ENCODE measurements around the gene FAM3B.
"Not testable (repeated sequence)": the region's sequence is repeated elsewhere in the genome, so short reads cannot be mapped to it uniquely, and the experiment has no call there.

Gene FAM3B, protein sequence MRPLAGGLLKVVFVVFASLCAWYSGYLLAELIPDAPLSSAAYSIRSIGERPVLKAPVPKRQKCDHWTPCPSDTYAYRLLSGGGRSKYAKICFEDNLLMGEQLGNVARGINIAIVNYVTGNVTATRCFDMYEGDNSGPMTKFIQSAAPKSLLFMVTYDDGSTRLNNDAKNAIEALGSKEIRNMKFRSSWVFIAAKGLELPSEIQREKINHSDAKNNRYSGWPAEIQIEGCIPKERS

DNA sequence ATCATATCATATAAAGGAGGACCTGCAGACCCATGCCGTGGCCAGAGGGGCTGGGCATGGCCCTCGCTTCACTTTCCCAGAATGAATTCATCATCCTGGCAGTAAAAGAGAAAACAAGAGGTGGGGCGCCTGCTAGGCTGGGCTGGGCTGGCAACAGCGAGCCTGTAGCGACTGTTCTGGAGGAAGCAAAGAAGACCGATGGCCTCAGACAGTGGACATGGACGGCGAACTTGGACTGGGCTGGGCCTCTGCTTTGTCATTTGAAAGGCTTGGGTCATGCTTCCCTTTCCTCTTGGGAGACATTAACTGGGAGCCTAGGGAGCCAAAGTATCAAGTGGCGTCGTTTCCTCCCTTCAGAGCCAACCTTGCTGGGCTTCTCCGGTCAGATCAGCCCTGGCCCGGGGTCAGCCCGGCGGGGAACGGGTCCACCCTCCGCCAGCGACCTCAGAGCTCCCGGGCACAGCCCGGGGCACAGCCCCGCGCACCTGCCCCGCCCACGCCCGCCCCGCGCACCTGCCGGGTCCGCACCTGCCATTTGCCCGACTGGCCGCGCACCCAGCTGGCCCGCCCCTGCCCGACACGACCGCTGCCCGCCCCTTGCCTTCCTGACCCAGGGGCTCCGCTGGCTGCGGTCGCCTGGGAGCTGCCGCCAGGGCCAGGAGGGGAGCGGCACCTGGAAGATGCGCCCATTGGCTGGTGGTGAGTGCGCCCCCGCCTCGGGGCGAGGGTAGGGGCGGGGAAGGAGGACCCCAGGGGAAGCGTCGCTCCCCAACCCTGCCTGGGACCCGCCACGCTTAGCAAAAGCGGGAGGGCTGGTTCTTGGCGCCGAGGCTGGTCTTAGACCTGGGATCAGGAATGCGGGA lies at the start of gene FAM3B:
Gene FAM3B, plus strand, starts transcription at position 602 of the 863 bp plus-strand sequence. Its CDS starts 79 bp downstream, at position 681.
- DNase-seq, result no peak

DNA sequence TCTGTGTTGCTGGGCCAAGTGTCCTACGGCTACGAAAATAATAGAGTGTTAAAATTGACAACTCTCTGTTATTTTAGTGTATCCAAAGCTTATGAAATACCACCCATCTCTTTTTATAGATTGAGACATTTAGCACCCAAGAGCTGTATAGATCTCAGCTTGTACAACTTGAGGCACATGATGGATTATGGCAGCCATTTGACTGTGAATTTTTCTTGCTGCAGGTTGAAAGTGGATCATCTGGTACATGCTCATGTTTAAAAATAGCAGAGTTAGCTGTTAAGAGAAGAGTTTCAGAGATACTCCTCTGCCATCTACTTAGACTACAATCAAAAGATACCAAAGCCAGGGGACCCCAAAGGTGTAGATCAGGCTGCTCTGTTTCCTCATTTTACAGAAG lies 49.3 kb upstream of the FAM3B start:
- DNase-seq, result no peak

DNA sequence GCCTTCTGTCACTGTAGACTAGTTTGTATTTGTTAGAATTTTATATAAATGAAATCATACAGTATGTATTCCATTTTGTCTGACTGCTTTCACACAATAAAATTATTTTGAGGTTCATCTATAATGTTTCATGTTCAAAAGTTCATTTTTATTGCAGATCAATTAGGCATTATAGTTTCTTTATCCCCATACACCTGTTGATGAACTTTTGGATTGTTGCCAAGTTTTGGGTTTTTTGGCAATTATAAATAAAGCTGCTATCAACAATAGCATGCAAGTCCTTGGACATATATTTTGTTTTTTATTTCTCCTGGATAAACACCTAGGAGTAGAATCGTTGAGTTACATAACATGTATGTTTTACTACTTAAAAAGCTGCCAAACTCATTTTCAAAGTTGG lies 47.1 kb upstream of the FAM3B start:
- DNase-seq, result no peak

DNA sequence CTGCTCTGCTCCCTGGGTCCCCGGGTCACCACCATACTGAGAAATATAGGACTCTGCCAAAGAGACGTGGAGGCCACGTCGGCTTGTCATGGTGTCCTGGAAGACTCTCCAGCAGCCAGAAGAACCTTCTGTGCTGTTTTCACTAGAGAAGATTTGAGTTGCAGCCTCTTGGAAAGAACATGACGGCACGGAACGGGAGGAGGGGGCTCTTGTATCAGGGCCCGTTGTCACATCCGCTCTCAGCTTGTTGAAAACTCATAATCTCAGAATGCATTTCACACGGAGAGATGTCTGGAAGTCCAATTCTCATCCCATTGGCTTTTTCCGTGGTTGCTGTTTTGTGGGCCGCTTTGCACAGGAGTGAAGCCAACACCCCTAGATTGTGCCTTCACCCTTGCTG lies 39.4 kb upstream of the FAM3B start:
- DNase-seq, result no peak

DNA sequence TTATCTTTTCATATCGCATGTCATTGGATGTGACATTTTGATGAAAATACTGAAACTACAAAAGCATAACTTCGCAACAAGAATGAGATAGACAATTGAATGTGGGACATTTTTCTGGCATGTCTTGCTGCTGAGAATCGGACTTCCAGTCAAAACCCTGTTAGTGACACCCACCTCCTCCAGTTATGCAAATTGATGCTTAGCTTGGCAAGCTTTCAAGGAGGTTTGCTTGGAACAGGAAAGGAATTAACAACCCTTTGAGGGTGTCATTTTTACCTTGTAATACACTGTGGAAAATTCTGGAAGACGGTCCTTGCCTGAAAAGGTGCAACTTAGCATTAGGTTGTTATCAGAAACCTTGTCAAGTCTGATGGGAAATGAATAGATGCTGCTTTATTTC lies 38.8 kb upstream of the FAM3B start:
- DNase-seq, result no peak

DNA sequence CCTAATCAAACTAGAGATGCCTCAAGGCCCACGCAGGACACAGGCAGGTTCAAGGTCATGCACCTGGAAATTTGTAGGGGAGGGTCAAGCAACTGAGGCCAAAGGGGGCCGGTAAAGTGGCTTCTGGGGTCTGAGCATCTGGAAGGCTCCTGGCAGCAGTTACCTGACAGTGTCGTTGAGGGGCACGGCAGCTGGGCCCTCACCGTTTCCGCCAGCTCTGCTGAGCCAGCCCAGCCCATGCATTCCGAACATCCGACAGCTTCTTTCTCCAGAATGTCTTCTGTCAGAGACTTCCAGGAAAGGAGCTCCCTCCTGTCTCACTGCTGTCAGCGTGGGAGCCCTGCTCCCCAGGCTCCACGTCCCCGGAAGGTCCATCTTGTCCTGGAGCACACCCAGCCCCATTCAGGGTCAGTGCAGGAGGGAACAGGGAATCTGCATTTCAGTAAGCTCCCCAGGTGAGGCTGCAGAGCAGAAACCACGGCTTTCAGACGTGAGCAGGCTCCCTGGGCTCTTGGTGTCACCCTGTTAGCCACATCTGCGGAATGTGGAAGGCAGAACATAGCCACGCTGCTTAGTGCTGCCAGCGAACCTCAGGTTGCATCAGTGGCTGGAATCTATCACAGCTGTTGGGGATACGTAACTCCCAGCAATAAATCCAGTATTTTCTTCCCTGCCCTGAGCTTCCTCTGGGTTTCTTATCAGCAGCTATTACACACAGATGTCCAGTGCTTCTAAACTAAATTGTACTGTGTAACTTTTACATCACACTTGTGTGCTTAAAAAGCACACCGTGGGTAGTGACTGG lies 36.3 kb upstream of the FAM3B start:
- DNase-seq, result no peak

DNA sequence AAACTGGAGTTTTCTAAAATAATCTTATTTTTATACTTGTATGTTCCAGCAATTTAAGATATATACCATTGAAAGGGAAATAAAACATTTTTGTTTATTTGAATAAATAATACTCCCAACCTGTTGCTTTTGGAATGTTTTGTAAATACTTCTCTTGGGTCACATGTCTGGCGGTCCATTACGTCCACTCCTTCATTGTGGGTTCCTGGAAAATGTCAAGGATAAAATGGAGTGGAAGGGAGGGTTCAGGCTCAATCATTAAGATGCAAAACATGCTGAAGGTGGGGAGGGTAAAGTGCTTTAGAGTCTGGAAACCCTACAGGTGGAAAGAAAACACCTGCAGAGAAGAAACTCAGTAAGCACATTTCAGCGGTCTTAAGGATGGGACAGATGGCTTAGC lies 34.2 kb upstream of the FAM3B start:
- no peak for DNase-seq

DNA sequence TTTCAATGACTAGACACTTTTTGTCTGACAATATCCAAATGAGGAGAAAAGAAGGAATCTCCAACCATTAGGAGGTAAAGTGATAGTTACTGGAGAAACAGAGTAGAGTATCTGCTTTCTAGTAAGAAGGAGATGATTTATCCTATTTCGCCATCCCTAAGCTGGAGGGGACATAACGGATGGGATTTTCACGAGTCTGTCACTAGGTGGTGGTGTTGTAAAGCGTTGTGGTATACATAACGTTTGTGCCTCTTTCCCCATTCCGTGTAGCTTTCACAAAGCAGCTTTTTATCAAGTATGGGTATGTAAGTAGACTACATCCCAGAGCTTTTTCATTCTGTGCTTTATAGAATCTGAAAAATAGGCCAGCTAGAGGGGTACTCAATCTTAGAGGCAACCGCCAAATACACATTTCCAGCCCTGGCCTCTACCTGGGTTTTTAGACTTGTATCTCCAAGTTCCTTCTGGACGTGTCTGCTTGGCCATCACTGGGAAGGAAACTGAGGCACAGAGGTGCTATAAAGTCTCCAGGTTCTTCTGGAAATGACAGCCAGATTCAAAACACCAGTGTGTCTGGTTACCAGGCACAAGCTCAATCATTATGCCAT lies 33.3 kb upstream of the FAM3B start:
- DNase-seq, result peak; percentile 2

DNA sequence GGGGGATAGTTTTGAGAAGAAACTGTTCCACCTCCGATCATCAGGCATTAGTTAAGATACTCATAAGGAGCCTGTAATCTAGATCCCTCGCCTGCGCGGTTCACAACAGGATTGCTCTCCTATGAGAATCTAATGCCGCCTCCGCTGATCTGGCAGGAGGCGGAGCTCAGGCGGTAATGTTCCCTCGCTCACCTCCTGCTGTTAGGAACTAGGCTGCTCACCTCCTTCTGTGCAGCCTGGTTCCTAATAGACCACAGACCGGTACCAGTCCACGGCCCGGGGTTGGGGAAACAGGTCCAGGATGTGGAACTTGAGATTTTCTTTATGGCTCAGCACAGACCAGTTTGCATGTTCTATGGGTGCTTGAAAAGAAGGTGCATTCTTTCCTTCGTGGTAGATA lies 27.2 kb upstream of the FAM3B start:
- no peak for DNase-seq

DNA sequence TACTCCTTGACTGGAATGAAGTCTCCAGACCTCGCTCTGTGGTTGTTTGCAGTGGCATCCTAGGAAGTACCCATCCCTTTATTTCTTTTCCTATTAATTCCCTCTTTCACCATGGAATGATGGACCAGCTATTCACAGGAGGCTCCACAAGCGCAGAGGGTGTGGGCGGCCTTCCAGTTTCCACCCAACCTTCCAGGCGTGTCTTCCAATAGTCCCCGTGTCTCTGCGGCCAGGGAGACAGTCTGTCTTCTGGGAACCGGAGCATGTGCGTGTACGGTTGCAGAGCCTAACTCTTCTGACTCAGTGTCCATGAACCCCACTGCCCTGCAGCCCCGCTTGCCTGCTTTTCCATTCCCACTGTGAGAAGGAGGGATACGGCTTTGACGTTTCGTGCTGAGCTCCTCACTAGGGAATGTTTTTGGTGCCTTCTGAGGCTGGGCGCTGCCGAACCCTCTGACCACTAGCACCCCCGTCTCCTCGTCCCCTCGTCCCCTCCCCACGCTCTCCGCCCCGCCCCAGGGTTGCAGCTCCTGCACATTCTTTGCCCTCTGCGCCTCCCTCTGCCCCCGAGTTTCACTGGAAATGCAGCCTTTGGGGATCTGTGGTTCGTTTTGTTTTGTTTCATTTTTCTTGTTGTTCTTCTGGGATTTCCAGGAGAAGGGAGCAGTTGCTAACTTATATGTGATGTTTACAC lies 26.3 kb upstream of the FAM3B start:
- no peak for DNase-seq

DNA sequence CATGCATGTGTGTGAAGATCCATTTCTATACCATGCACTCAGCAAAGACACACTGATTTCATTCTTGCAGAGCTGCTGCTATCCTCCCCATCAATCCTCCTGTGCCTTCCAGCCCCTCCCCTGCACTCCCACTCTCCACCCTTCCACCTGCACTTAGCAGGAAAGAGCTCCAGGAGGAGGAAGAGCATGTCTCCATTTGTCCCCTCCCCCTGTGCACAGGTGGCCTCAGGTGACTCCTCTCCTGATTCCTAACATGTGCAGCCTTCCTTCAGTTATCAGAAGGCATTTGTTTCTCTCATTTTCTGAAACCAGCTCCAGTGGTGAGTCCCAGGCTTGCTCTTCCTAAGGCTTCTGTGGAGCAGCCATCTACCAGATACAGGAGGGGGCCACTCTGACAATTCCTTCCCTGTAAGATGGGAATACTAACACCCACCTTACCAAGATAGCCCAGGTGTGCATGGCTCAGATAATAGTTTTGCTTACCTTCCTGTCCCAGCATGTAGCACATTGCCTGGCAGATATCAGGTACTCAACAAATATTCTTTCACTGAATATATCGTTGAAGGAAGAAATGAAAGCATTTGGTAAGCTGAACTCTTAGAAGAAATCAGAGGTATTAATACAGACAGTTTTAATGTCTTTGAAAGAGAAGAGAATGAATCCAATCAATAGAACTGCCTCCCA lies 21.9 kb upstream of the FAM3B start:
- no peak for DNase-seq

DNA sequence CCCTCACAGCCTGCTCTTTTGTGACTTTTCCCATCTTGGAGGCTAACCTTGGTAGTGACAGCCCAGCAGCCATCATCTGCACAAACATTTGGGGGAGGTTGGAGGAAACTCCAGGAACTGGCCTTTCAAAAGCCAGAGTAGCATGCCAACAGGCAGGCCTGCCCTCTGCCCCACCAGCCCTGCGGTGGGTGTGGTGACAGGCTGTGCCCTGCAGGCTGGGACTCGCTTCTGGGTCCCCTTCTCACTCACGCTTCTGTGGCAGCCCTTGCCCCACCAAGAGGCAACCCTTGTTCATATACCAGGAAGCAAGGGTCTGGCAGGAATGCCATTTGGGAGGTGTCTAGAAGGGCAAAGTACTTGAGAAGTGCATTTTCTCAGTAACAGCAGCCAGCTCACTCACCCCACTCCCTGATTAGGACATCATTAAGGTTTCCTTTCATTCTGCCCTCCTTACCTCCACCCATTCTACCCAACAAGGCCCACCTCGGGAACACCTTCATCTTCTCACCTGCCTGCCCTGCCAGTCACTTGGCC lies 20.8 kb upstream of the FAM3B start:
- no peak for DNase-seq

DNA sequence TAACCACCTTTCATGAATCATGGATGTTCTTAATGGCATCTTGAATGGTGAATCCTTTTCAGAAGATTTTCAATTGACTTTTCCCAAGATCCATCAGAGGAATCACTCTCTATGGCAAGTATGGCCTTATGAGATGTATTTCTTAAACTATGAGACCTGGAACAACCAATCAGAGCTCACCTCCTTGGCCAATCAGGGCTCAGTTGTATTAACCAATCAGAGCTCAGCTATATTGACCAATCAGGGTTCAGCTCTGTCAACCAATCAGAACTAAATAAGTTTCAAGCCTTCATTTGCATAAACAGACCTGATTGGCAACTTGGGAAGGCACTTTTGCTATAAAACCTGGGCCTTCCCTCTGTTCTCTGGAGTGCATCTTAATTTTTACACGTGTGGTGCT lies 13.6 kb upstream of the FAM3B start:
- no peak for DNase-seq

DNA sequence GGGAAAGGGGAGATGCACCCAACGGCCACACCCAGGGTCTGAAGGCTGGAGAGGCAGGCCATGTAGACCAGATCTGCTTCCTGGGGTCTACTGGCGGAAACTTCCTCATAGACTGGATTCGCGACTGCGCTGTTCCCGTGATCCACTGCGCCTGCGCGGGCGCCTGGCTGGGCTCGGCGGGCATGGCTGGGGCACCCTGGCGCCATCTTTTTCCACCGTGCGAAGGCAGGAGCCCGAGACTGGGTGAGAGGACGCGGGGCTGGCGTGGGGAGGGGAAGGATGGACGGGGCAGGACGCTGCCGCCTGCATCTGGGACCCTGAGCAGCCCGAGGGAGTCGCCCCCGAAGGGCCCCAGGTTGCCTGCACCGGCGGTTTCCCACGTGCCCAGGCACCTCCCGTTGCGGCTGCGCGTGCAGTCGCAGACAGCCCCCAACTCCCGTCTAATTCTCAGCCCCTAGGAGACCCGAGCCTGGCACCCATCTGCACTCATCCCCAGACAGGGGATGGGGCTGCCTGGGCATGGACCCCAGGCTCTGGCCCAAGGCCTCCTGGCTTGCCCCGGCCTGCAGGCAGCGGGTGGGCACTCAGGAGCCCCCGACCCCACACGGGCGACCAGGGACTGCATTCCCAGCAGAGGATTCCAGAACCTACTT lies 12.4 kb upstream of the FAM3B start:
- no peak for DNase-seq

DNA sequence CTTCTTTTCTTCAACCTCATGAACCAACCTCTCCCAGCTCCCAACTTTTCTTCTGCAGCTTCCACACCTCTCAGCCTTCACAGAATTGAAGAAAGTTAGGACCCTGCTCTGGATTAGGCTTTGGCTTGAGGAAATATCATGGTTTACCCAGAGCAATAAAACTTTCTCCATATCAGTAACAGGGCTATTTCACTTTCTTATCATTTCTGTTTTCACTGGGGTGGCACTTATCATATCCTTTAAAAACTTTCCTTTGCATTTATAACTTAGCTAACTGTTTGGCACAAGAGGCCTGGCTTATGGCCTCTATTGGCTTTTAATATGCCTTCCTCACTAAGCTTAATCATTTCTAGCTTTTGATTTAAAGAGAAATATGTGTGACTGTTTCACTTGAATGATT lies 9.4 kb upstream of the FAM3B start:
- DNase-seq, result no peak

DNA sequence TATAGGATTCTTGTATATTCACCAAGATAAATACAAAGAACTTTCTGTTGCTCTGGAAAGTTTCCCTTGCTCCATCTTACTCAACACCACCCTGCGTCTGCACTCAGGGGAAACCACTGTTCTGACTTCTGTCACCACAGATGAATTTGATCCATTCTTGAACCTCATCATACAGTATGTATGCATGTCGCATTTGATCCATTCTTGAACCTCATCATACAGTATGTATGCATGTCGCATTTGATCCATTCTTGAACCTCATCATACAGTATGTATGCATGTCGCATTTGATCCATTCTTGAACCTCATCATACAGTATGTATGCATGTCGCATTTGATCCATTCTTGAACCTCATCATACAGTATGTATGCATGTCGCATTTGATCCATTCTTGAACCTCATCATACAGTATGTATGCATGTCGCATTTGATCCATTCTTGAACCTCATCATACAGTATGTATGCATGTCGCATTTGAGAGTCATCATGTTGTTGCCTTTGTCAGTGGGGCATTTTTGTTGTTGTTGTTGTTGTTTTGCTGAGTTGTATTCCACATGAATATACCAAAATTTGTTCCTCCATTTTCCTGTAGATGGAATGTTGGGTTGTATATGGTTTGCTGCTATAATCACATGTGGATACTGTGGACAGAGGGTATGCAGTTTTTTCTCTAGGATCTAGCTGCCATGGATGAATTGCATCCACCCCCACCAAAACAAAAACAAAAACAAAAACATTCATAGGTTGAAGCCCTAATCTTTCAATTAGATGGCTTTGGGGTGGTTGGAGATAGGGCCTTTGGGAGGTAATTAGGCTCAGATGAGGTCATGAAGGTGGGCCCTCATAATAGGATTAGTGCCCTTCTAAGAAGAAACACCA lies 3.1 kb upstream of the FAM3B start:
- not testable (repeated sequence) for DNase-seq

DNA sequence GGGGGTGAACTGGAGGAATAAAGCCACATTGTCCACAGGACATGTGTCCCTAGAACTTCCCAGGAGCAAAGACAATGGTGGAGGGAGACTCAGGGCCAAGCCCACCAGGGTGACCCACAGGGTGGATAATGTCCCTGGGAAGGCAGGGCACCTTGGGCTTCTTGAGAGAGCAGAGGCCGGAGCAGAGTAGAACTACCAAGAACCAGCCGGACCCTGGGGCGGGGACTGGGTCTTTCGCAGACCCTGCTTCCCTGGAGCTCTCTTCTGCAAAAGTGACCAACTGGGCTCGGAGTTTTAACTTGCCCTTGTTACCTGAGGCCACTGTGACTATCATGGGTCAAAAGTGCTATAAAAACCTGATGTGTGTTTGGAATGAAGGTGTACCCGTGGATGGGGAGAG lies 875 bp upstream of the FAM3B start:
- DNase-seq, result no peak

DNA sequence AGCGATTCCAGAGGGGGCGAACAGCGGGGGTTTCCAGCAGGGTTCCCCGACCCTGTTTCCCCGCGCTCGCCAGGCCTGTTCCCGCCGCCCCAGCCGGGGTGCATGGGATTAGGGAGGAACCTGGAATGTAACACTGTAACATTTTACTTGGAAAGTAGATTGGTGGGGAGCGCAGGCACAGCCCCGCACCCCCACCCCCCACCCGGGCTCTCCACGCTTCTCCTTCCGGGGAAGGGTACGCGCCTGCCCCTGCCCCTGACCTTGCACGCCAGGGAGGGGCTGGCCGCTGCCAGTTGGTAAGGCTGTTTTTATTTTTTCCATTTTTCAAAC lies 427 bp downstream of the FAM3B start:
- DNase-seq, result no peak

DNA sequence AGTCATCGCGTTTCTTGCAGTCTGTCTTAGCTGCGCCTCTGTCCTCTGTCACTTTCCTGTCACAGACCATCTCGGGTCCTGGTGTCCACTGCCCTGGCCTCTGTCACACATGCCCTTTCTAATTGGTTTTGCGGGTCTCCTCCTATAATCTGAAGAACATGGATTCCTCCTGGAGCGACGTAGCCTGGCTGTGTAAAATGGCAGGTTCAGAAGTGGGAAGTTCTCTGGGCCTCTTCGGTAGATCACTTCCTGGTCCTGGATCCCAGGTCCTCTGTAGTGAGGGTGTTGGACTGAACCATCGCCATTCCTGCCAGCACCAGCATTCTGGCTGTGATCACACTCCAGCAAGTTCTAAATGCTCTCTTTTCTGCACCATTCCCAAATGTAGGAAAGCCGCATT lies 857 bp downstream of the FAM3B start:
- no peak for DNase-seq

DNA sequence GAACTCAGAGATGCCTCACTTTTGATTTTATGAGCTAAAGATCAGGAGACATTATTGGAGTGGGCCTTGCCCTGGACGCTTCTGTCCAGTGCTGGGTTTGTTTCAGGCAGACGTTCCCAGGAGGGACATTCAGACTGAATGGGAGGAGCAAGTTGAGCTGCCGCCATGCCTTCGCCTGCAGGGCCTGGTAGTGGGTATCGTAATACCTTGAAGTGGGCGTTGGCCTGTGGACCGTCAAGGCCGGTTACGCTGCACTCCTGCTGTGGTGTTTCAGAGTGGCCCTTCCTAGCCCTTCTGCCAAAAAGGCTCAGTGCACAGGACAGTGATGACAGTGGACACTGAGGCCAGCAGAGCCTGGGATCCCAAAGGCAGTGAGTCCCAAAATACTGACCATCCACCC lies 1.6 kb downstream of the FAM3B start:
- no peak for DNase-seq
